Esophagus squamous epithelium (tissue), 5 donors: ENCODE results near the gene RAPGEF1. TPM values are rescaled to one million over a fixed set of nuclear protein-coding genes. Genes with fewer than 3 reads are reported as not detected.
A peak's percentile ranks its signal among the peaks of the same experiment; 100 is the strongest.

ENCODE experiments used
- DNase-seq: peaks from one replicate; lab custom pipeline; 2025; lab: John Stamatoyannopoulos, UW
- H3K27ac ChIP-seq, 4 donors: fragments of 200-600 bp; sonication (generic); one replicate each; pipeline ENCODE4 v1.5.1; 2016 to 2019; ENCODE audit warnings: mild to moderate bottlenecking in 1 of 4
- H3K27me3 ChIP-seq, 4 donors: fragments of 200-600 bp; sonication (generic); 1 replicate in 3 of 4; 2 replicates in 1 of 4; pipeline versions ENCODE4 v1.5.1 to v1.6.0; 2017 to 2021; ENCODE audit warnings: antibody characterized with exemption in 1 of 4
- H3K36me3 ChIP-seq, 3 donors: fragments of 200-600 bp; sonication (generic); one replicate each; pipeline ENCODE4 v1.5.1; 2016 to 2019
- H3K4me1 ChIP-seq, 3 donors: fragments of 200-600 bp; sonication (generic); one replicate each; pipeline ENCODE4 v1.5.1; 2017 to 2019
- H3K4me3 ChIP-seq, 4 donors: fragments of 200-600 bp; sonication (generic); 1 replicate in 3 of 4; 2 replicates in 1 of 4; pipeline ENCODE4 v1.5.1; 2016 to 2019; ENCODE audit warnings: mild to moderate bottlenecking in 2 of 4, moderate library complexity in 1 of 4
- H3K9me3 ChIP-seq, 3 donors: fragments of 200-600 bp; sonication (generic); one replicate each; pipeline ENCODE4 v1.5.1; 2016 to 2019
- CTCF ChIP-seq, 6 experiments: fragments of 450-650 bp in 4 of 6; fragments of 200-600 bp in 2 of 6; sonication (generic) in 2 of 6; IDR thresholded peaks; one replicate each; pipeline ENCODE4 v1.5.1; 2016 to 2019; ENCODE audit warnings: antibody characterized with exemption in 6 of 6, mild to moderate bottlenecking in 4 of 6, moderate library complexity in 4 of 6
- POLR2A ChIP-seq, 4 donors: fragments of 450-650 bp; IDR thresholded peaks; one replicate each; pipeline ENCODE4 v1.6.1; 2017; ENCODE audit warnings: antibody characterized with exemption in 4 of 4, mild to moderate bottlenecking in 4 of 4, moderate library complexity in 3 of 4
- WGBS, 2 donors: methylation state at CpG; one replicate each; pipeline ENCODE4 v1.1.5; 2018; 5-methylcytosine and 5-hydroxymethylcytosine counted together
- intact Hi-C: fragments of 100-400 bp; cut with DNase I; formaldehyde crosslinking; loops from one replicate; pipeline ENCODE4 v1.15.0; 2022
- total RNA-seq, 4 donors: library from RNA; depleted of rRNA; stranded (reverse); fragments of >200 nt; gene quantifications; one replicate each; pipeline ENCODE4 v1.1.0, GENCODE V29; 2016
- donor health status: DM: yes; HTN: yes; CAD: no.

RAPGEF1 gene, protein sequence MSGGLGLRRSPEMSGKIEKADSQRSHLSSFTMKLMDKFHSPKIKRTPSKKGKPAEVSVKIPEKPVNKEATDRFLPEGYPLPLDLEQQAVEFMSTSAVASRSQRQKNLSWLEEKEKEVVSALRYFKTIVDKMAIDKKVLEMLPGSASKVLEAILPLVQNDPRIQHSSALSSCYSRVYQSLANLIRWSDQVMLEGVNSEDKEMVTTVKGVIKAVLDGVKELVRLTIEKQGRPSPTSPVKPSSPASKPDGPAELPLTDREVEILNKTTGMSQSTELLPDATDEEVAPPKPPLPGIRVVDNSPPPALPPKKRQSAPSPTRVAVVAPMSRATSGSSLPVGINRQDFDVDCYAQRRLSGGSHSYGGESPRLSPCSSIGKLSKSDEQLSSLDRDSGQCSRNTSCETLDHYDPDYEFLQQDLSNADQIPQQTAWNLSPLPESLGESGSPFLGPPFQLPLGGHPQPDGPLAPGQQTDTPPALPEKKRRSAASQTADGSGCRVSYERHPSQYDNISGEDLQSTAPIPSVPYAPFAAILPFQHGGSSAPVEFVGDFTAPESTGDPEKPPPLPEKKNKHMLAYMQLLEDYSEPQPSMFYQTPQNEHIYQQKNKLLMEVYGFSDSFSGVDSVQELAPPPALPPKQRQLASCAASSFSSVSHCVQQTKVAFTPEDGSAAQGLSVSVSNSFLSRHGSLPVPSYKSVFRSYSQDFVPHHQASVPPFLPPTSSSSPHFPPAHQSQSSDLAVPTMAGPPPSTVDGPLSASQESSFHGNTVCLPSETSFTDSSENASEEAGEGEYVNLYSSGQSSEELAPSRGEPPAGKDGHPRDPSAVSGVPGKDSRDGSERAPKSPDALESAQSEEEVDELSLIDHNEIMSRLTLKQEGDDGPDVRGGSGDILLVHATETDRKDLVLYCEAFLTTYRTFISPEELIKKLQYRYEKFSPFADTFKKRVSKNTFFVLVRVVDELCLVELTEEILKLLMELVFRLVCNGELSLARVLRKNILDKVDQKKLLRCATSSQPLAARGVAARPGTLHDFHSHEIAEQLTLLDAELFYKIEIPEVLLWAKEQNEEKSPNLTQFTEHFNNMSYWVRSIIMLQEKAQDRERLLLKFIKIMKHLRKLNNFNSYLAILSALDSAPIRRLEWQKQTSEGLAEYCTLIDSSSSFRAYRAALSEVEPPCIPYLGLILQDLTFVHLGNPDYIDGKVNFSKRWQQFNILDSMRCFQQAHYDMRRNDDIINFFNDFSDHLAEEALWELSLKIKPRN (N-terminal part only)
- 10 to 100 TPM; 12.2 to 40.4 (median 19.0) TPM for total RNA-seq

GRCh38 chr9:131739959-131740648 lies at the start of gene RAPGEF1:
Gene RAPGEF1, minus strand, starts transcription at chr9:131740076. Its CDS starts 246 bp downstream, at chr9:131739830.
- no peak for TF ChIP-seq POLR2A (IDR thresholded peaks at IDR 0.05)
- peak; percentile 72 to 99 (median 96) for TF ChIP-seq CTCF (IDR thresholded peaks at IDR 0.05)
- peak within 1 kb of the TSS; percentile 86 to 98 (median 94) for H3K27ac ChIP-seq
- peak within 1 kb of the TSS; percentile 62 to 82 (median 68) for H3K4me3 ChIP-seq
- intact Hi-C loops, result loop anchor here (2.0 to 10.0 kb wide), 4 partner anchors 65 to 385 kb away; no protein-coding TSS in a partner anchor
- no peak for DNase-seq
- peaks cover 24 to 45% (median 33%) of the 10 kb centered on the region in 3 donors for H3K4me1 ChIP-seq
- no peaks in the 10 kb centered on the region for H3K36me3 ChIP-seq
- 61 to 66% methylated on average over 3 to 5 of the region's 69 CpGs for WGBS, 2 donors
- H3K9me3 ChIP-seq, result no peaks in the 10 kb centered on the region
- no peaks in the 10 kb centered on the region for H3K27me3 ChIP-seq

DNA sequence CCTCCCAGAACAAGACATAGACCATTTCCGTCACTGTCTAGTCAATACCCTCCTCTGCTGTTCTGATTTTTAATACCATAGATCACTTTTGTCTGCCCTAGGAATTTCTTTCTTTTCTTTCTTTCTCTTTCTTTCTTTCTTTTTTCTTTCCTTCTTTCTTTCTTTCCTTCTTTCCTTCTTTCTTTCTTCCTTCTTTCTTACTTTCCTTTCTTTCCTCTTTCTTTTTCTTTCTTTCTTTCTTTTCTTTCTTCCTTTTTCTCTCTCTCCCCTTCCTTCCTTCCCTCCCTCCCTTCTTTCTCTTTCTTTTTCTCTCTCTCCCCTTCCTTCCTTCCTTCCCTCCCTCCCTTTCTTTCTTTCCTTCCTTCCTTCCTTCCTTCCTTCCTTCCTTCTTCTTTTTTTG lies 49.0 kb upstream of the RAPGEF1 start:
- intact Hi-C loops, result no loop called here
- Histone ChIP-seq H3K4me3 (no peak overlapping the region), H3K9me3 (peaks cover 0 to 10% (median 0%) of the 10 kb centered on the region in 3 donors), H3K27ac (no peak overlapping the region), H3K36me3 (no peaks in the 10 kb centered on the region), H3K4me1 (no peaks in the 10 kb centered on the region), H3K27me3 (peaks cover 0 to 89% (median 0%) of the 10 kb centered on the region in 4 donors)
- WGBS, 2 donors, result 43 to 48% methylated on average over 1 of the region's 1 CpG
- DNase-seq, result no peak
- TF ChIP-seq POLR2A (IDR thresholded peaks at IDR 0.05) (no peak), CTCF (IDR thresholded peaks at IDR 0.05) (no peak)

- no peak overlapping the region for H3K4me3 ChIP-seq
- H3K4me1 ChIP-seq, result no peaks in the 10 kb centered on the region
- DNase-seq, result no peak
- peaks cover 0 to 89% (median 0%) of the 10 kb centered on the region in 4 donors for H3K27me3 ChIP-seq
- intact Hi-C loops, result no loop called here
- H3K9me3 ChIP-seq, result peaks cover 0 to 10% (median 0%) of the 10 kb centered on the region in 3 donors
- H3K27ac ChIP-seq, result no peak overlapping the region
- WGBS, 2 donors, result 73 to 76% methylated on average over 7 to 9 of the region's 9 CpGs
- H3K36me3 ChIP-seq, result no peaks in the 10 kb centered on the region
- no peak for TF ChIP-seq CTCF (IDR thresholded peaks at IDR 0.05)
- TF ChIP-seq POLR2A (IDR thresholded peaks at IDR 0.05), result no peak
Measured at GRCh38 chr9:131787838-131788237, 48.0 kb upstream of the RAPGEF1 start.

- TF ChIP-seq POLR2A (IDR thresholded peaks at IDR 0.05) (no peak), CTCF (IDR thresholded peaks at IDR 0.05) (no peak)
- Histone ChIP-seq H3K4me1 (no peaks in the 10 kb centered on the region), H3K27ac (no peak overlapping the region), H3K36me3 (no peaks in the 10 kb centered on the region), H3K9me3 (peaks cover 0 to 6% (median 0%) of the 10 kb centered on the region in 3 donors), H3K27me3 (peaks cover 0 to 82% (median 0%) of the 10 kb centered on the region in 4 donors), H3K4me3 (no peak overlapping the region)
- WGBS, 2 donors, result 53 to 64% methylated on average over 9 to 13 of the region's 13 CpGs
- intact Hi-C loops, result no loop called here
- DNase-seq, result no peak
Measured at GRCh38 chr9:131784748-131785501, 45.0 kb upstream of the RAPGEF1 start.
